ENCODE measurements around the gene CTCFL.

- TF ChIP-seq CTCF (conservative IDR thresholded peaks at IDR 0.05) (no peak), EZH2 (IDR thresholded peaks at IDR 0.05; ENCODE audit: low read depth) (no peak)
Measured at GRCh38 chr20:57529160-57529585, 4.2 kb upstream of the CTCFL start.
